GM12874 (cell line): ENCODE data around the gene NAP1L5.

Experiments used
- TF ChIP-seq, protein P1 (sequence below): IDR thresholded peaks from 2 replicates; pipeline ENCODE4 v1.5.1; 2011; ENCODE audit warnings: low read depth, mild to moderate bottlenecking, control low read depth, low read length, moderate library complexity; ENCODE audit not compliant: insufficient read depth

NAP1L5 gene

DNA sequence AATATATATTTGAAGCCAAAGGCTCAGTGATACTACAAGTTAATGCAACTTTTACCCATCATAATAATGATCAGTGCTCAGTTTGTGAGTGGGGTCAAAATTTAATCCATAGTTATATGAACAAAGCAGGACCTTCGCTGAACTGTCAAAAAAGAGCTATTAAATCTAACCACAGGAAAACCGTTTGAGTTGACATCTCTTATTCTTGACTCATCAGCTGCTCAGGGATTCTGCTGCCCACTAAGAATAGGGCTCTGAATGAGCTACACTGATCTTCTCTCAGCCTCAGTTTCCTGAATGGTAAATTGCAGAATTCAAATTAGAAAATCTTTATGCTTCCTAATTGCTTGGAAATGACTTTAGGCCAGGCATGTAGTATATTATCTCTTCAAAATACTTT is 44.9 kb upstream of the NAP1L5 start:
- TF ChIP-seq, protein P1, sequence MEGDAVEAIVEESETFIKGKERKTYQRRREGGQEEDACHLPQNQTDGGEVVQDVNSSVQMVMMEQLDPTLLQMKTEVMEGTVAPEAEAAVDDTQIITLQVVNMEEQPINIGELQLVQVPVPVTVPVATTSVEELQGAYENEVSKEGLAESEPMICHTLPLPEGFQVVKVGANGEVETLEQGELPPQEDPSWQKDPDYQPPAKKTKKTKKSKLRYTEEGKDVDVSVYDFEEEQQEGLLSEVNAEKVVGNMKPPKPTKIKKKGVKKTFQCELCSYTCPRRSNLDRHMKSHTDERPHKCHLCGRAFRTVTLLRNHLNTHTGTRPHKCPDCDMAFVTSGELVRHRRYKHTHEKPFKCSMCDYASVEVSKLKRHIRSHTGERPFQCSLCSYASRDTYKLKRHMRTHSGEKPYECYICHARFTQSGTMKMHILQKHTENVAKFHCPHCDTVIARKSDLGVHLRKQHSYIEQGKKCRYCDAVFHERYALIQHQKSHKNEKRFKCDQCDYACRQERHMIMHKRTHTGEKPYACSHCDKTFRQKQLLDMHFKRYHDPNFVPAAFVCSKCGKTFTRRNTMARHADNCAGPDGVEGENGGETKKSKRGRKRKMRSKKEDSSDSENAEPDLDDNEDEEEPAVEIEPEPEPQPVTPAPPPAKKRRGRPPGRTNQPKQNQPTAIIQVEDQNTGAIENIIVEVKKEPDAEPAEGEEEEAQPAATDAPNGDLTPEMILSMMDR, result no peak

DNA sequence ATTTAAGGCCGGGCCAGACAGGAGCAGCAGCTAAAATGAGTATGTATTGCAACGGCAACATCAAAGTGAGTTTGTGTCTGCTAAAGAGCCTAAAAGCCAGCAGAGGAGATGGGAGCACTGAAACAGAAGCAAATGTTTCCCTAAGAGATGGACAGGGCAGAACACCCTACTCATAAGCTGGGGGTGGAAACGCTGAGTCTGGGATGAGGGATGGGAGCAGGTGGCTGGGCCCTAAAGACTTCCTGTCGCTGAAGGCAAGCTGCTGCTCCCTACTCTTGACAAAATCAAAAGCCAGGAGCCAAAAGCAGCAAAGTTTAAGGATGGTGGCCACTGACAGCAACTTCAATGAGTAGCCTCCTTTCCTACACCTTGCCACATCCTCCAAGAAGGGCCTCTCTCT is 40.6 kb upstream of the NAP1L5 start:
- TF ChIP-seq, protein P1, result no peak

DNA sequence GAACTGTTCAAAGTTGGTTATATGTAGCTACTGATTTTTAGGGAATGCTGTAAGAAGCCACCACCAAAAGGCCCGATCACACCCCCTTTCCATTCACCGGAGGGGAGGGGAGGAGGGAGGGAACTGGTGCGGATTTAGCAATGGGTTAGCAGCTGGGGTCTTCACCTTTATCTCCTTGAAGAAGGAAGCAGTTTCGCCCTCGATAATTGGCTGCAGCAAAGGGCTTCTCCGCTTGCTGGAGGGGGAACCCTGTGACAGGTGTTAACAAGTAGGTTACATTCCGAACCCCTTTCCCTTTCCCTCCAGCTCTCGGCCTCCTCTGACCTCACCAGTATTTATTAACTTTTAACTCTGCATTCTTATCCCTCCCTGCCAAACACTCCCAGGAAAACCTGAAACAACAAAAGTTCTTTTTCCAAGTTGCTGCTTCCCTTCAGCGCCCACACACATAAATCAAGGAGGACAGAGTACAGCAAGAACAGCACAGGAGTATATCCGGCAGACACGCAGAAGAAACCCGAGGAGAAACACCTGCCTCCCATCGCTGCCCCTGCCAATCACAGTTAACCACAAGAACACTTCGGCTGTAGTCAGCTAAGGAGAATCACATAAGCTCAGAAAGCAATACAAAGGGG is 39.8 kb upstream of the NAP1L5 start:
- TF ChIP-seq, protein P1, result no peak

DNA sequence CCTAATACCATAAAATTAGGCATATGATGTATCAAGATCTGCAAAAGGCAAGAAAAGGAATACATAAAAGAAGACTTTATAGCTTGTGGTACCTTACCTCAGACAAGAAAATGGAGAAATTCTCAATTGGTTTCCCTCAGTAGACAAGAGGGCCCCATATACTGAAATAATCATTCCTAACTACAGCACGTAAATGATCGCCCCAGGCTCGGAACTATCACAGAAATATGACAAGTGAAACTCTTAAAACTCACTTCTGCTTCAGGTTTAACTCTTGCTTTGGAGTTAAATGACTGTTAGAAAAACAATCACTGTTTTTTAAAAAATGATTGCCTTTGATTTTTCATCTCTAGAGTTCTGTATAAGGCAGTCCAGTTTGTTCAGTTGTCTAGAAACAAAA is 38.6 kb upstream of the NAP1L5 start:
- TF ChIP-seq, protein P1, result no peak

DNA sequence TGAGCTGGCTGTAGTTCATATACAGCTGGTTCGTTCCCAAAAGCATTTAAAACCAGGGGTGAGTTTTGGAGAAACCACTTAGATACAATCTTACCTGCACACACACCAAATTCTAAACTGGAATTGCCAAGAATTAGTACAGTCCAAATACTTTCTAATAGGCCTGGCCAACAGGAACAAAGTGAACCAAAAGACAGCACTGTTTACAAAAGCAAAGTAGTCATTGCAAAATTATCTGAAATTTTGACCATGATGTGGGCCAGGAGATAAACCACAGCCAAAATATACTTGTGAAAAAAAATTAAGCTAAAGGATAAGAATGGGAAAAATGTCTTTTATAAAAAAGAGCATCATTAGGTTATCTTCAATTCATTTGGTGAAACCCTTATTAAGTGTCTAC is 37.9 kb upstream of the NAP1L5 start:
- TF ChIP-seq, protein P1, result no peak

DNA sequence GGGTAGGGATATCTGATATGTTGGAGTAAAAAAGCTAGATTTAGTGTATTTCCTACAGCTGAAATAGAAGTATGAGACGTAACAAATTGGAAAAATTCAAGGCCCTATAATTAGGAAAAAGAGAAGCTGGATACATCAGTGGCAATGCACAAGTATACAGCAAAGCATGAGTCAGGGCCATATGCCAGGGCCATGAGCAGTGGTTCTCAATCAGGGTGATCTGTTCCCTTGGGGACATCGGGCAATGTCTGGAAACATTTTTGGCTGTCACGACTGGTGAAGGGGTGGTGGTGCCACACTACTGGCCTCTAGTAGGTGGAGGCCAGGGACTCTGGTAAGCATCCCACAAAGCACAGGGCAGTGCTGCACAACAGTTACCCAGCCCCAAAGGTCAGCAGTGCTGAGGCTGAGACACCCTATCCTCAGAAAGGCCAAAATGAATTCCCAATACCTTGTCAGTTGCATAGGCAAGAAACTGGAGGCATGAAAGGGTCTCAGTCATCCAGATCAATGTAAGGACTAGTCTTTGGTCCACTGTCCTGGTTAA is 36.8 kb upstream of the NAP1L5 start:
- TF ChIP-seq, protein P1, result no peak

DNA sequence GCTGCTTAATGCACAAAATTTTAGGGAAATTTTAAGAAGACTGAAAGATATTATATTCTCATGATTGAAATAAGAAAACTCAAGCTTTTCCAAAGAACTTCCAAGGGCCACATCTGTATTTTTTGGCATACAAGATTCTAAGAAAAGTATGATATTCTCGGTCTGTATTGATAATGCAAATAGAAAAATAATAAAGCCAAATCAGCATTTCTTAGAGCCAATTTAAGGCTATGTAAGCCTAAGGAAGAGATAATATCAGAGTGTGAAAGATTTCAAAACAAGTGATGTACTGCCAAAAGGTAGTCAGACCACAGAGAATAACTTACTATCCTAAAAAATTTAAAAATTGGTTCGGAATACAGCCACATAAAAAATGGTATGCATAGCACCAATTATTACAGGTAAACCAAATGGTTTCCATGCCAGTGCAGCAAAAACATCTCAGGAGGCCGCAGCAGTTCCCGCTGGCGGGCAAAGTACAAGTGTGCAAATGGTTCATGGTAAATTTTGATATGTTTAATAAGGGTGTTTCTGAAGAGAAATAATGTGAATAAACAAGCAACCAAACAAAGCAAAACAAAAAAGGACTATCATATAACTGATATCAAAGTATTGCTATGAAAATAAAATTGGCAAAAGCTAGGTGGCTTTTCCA is 35.2 kb upstream of the NAP1L5 start:
- TF ChIP-seq, protein P1, result no peak
